NCI-H146 treated with DMSO at 0.1 percent for 48 hours (cell line): ENCODE results near the gene CEBPG.

Experiments used
- DNase-seq: peaks from one replicate; lab custom pipeline; 2025; ENCODE audit not compliant: unreplicated experiment; lab: John Stamatoyannopoulos, UW

CEBPG gene

DNA sequence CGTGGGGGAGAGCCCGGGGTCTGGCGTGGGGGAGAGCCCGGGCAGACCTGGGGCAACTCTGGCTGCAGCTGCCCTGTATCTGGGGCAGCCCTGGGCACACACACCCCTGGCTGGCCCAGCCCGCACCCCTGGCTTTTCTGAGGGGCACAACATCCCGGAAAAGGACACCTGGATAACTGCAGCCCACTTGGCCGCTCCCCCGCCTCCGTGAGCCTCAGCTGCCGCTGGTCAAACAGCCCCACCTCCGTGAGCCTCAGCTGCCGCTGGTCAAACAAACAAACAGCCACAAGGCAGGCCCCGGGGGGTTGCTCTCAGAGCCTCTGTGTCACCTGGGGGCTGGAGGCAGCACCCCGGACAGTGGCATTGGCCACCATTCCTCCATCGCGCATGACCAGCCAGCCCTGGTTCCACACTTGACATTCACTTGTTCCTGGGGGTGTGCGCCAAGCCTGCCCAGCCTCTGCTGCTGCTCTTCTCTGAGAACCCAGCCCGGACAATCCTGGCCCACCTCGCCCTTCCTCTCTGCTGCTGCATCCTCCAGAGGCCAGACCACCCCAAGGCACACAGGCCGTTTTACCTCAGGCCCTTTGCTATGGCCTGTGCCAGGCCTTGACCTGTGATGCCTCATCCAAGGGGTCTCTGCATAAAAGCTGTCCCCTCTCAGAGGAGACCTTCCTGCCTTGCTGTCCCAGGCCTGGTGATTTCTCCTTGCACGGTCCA is 19.9 kb downstream of the CEBPG start:
- DNase-seq: peak; percentile 67

DNA sequence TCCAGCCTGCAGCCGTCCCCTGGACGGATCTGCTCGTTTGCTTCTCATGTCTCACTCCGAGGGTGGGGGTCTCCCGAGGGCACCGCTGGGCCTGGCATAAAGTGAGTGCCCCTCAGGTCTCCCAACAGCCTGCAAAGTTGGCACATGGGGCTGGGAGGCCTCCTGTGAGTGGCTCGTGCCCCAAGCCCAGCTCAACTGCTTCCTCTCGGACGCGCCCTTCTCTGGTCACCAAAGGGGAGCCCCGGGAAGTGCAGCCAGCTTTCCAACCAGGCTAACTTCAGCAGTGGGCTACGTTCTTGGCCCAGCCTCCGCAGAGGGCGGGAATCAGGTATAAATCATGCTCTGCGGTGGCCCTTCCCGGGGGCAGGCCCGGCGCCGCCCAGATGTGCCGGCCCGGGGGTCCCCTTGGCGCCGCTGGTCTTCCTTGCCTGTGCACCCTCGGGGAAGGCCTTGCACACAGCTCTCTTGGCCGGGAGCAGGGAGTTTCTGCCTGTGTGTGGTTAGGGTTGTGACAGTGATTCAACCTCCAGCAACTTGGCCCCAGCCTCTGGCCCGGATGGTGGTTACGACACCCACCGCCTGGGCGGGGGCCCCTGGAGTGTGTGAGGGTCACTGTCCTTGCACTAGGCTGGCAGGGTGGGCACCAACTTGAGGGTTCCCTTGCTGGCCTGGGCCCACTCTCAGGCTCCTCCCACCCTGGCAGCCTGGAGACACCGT is 20.7 kb downstream of the CEBPG start:
- no peak for DNase-seq

DNA sequence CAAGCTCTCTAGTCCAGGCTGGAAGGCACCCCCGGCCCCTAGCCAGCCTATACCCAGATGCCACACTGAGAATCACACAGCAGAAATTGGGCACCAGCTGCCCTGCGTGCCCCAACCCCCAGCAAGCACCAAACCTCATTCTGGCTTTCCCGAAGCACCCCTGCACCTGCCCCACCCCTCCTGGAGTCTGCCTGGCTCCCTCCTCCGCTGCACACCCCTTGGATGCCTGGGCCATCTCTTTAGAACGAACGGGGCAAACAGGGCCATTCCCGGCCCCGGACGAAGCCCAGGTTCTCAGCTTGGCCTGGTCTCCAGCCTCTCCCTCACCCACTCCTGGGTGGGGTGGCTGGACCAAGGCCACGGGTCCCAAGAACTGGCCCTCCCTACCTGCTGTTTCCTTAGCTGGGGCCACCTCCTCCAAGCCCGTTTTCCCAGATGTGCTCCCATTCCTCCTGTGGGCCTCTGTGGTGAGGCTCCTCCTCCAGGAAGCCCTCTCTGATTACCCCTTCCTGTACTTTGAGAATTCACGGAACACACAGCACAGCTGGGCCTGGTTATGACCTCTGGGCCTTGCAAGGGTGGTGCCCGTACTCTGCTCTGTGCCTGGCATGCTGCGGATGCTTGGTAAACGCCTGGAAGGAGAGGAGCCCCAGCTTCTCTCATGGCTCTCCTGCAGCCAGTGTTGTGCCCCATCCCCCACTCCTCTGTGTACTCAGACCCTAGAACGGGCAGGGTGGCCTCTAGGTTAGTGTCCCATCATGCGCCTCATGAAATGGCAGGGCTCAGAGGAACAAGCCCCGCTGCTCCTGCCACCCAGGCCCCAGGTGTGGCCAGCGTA is 21.4 kb downstream of the CEBPG start:
- no peak for DNase-seq

DNA sequence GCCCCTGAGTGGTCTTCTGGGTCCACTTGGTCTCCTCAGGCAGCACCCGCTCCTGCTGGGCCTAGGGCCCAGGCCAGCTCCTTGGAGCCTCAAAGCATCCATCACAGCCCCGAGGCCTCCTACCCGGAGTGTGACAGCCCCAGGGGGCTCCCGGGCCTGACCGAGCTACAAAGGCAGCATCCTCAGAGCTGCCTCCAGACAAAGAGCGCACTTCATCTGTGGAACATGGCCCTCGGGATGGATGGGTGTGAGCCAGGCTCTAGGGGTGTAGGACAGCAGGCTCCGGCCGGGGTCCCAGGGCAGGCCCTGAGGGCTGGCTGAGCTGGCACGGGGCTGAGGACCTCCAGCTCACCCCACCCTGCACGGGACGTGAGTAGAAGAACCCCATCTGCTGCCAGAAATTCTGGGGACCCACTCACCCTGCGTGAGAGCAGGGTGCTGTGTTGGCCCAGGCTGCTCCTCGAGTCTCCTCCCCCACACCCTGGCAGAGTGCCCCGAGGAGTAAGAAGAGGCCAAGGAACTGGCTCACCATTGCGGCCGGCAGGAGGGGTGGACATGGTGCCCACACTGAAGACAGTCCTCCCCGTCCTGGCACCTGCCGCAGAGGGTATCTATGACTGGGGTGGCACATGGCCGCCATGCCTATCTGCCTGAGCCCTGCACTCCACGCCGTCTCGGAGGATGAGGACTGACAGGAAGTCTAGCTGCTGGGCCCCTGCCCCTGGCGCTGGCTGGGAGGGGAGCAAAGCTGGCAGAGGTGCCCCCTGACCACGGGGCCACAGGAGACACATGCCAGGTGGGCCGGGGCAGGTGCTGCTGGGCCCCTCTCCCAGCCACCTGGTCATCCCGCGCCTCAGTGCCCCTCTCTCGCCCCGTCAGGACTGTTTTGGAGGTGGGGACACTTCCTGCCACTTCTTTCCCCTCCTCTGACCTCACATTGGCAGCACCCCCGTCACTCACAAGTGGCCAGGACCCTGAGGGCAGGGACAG is 22.3 kb downstream of the CEBPG start:
- no peak for DNase-seq

DNA sequence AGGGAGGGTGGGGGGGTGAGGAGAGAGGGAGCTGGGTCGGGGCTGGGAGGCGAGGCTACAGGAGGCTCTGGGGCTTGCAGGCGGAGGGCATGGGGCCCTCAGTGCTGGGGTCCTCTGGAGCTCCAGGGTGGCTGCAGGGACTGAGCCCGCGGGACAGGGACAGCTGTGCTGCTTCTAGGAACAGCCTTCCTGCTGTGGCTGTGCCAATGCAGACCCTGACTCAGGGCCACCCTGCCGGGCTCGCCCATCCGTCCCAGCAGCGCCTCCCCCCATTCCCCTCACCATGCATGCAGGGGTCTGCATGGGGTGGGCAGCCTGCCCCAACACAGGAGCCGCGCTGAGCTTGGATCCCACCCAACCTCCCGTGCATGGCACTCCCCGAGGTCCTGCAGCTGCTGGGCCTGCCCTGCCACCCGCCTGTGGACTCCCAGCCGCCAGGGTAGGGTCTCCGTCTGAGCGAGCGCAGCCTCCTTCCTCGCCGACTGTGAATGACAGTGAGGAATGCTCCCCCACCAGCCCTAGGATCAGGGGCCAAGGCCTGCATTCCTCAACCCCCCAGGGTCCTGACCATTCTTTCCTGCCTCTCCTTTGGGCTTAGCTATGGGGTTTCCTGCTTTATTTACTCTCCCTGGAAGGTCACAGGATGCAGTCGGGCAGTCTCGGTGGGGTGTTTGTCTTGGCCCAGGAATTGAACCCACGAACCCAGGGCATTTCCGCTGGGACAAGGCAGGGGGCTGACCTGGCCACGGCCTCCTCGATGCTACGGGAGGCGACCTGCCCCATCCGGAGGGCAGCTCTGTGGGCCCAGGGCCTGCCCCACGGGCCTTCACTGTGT is 23.4 kb downstream of the CEBPG start:
- DNase-seq: no peak

- DNase-seq: no peak
Measured at GRCh38 chr19:33397536-33398360, 24.2 kb downstream of the CEBPG start.

DNA sequence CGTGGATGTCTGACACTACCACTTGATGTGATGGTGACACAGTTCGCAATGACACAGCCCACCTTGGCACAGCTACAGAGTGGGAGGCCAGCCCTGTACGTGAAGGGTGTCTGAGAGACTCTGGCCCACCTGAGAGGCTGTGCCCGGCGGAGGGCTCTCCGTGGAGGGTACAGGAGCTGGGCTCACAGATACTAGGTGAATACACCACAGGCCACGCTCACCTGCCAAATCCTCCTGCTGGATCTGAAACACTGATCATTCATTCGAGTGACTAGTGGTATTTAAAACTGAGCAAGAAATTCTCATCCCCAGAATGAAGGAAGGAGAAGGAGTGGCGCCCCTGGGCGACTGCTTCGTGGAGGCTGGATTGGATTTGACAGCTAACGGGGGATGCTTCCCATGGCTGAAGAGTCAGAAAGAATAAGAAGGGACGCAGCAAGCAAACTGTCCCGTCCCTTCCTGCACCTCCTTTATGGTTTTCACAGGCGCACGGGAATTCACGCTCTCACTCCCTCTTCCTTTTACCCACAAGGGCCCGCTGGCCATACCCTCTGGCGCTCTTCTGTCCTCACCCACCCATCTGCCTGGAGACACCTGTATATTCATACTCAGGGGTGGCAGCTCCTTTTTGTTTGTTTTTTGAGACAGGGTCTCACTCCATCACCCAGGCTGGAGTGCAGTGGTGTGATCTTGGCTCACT is 25.0 kb downstream of the CEBPG start:
- DNase-seq: no peak

- DNase-seq: no peak
Measured at GRCh38 chr19:33399081-33399744, 25.7 kb downstream of the CEBPG start.

GRCh38 chr19:33399745-33400681 is 26.5 kb downstream of the CEBPG start:
- no peak for DNase-seq

DNA sequence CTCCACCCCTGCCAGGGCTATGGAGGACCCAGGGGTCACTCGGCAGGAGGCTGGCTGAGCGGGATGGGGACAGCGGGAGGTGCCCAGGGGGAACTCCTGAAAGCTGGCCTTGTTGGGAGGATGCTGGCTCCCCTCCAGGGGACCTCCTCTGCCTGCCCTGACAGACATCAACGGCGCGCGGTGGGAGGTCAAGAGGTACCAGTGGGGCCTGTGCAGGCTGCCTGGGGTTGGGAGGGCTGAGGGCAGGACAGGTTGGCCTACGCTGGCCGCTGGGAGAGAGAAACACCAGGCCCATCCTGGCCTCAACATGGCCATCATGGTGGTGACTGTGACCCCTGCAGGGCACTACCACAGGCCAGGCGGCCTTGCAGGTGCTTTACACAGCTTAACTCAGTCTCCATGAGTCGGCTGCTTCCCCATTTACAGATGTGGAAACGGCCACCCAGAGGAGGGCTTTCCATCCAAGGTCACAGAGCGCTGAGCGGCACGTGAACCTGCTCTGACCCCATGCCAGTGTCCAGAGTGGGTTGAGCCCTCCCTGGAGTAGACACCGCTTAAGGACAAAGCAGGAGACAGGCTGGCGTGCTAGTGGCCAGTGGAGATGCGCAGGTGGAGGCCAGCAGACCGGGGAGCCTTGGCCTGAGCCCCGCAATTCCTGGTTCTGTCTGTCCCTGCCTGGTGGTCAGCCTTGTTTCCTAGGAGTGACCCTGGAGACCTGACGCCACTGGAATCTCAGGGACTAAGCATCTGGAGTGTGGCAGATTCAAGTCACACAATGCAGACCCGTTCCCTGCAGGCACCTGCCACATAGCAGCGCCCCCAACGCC is 27.6 kb downstream of the CEBPG start:
- no peak for DNase-seq

- DNase-seq: no peak
Measured at GRCh38 chr19:33401683-33402420, 28.3 kb downstream of the CEBPG start.

DNA sequence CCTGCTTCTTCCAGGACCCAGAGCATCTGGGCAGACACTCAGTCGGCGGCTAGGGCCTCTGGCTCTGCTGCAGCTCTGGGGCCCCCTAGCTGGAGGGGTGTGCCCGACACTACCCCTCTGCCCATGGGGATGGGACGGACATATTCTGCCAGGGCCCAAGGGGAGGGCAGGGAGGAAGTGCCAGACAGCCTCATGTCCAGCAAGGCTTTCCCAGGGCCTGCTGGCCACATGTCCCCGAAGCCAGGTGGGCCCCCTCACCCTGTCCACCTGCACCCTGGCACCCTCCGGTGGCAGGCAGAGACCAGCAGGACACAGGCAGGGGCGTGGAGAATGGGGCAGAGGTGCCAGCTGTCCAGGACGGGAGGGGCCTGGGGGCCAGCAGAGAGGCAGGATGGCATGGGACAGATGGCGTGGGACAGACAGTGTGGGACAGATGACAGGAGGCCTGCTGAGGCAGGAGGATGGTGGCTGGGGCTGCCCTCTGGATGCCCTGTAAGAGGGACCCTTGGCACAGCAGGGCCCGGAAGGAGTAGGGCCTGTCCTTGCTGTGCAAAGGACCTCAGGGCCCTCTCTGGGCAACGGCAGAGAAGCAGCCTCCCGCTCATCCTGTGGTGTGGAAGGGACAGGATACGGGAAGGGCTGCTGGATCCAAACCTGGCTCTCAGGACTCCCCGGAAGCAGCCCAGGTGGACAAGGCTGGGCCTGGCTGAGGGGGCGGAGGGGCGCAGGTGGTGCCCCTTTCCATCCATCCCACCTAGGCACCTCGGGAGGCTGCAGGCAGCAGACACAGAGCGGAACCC is 29.1 kb downstream of the CEBPG start:
- DNase-seq: no peak

GRCh38 chr19:33403221-33403972 is 29.9 kb downstream of the CEBPG start:
- no peak for DNase-seq

- no peak for DNase-seq
Measured at GRCh38 chr19:33403973-33404304, 30.4 kb downstream of the CEBPG start.
